SK-N-SH (cell line): ENCODE measurements around the gene TBC1D2B.

Experiments used
- CTCF ChIP-seq: fragments of 200-600 bp; sonication (generic); IDR thresholded peaks from 2 replicates; pipeline ENCODE4 v1.6.1; 2017; ENCODE audit warnings: antibody characterized with exemption, mild to moderate bottlenecking, moderate library complexity
- EP300 ChIP-seq, 2 experiments: IDR thresholded peaks; 2 replicates each; pipeline versions ENCODE4 v1.4.0 to v1.6.1; 2012; ENCODE audit warnings: borderline replicate concordance in 1 of 2, low read depth in 1 of 2, low read length in 1 of 2
- EZH2phosphoT487 ChIP-seq: fragments of 200-600 bp; sonication (generic); IDR thresholded peaks from 2 replicates; pipeline ENCODE4 v1.6.1; 2017; ENCODE audit warnings: low read depth, mixed run types, mild to moderate bottlenecking, antibody characterized with exemption, moderate library complexity, borderline replicate concordance
- FOXM1 ChIP-seq: IDR thresholded peaks from 2 replicates; pipeline ENCODE4 v1.4.0; 2012; ENCODE audit warnings: low read depth, mild to moderate bottlenecking
- JUND ChIP-seq: IDR thresholded peaks from 2 replicates; pipeline ENCODE4 v1.4.0; 2012
- RCOR1 ChIP-seq: fragments of 150-350 bp; IDR thresholded peaks from 2 replicates; pipeline ENCODE4 v1.6.1; 2017; ENCODE audit warnings: antibody characterized with exemption, low read length
- RFX5 ChIP-seq: IDR thresholded peaks from 2 replicates; pipeline ENCODE4 v1.6.1; 2012; ENCODE audit warnings: mild to moderate bottlenecking, improper control_type of control experiment, low read length
- TAF1 ChIP-seq: IDR thresholded peaks from 2 replicates; pipeline ENCODE4 v1.6.1; 2012; ENCODE audit warnings: low read depth, mild to moderate bottlenecking, low read length, moderate library complexity, borderline replicate concordance
- TF ChIP-seq, protein P1 (sequence below): IDR thresholded peaks from 2 replicates; pipeline ENCODE4 v1.4.0; 2012; ENCODE audit warnings: low read depth, borderline replicate concordance
- TF ChIP-seq, protein P2 (sequence below): IDR thresholded peaks from 2 replicates; pipeline ENCODE4 v1.4.0; 2012; ENCODE audit warnings: low read depth, borderline replicate concordance

DNA sequence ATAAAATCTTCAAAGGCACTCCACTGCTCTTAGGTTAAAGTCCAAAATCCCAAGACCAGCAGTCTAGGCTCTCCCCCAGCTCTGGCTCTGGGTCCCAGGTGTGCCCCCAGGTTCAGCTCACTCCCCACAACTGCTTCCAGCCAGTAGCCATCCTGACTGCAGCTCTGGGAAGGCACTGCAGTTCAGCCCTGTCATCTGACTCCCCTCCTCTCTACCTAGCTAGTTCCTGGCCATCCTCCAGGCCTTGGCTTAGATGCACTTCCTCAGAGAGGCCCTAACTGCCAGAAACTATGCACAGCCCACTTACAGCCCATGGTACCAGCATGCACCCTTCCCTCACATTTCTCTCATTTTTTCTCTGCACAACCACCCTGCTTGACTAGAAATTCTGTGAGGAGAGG, 25.5 kb downstream of the TBC1D2B start:
- TF ChIP-seq, protein P1, sequence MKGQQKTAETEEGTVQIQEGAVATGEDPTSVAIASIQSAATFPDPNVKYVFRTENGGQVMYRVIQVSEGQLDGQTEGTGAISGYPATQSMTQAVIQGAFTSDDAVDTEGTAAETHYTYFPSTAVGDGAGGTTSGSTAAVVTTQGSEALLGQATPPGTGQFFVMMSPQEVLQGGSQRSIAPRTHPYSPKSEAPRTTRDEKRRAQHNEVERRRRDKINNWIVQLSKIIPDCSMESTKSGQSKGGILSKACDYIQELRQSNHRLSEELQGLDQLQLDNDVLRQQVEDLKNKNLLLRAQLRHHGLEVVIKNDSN = no peak
- no peak for TF ChIP-seq EP300 (IDR thresholded peaks at IDR 0.05; ENCODE audit: borderline replicate concordance in 1 of 2, low read depth in 1 of 2, low read length in 1 of 2)
- no peak for TF ChIP-seq EZH2phosphoT487
- TF ChIP-seq RCOR1 = no peak
- TF ChIP-seq CTCF = no peak
- TF ChIP-seq, protein P2, sequence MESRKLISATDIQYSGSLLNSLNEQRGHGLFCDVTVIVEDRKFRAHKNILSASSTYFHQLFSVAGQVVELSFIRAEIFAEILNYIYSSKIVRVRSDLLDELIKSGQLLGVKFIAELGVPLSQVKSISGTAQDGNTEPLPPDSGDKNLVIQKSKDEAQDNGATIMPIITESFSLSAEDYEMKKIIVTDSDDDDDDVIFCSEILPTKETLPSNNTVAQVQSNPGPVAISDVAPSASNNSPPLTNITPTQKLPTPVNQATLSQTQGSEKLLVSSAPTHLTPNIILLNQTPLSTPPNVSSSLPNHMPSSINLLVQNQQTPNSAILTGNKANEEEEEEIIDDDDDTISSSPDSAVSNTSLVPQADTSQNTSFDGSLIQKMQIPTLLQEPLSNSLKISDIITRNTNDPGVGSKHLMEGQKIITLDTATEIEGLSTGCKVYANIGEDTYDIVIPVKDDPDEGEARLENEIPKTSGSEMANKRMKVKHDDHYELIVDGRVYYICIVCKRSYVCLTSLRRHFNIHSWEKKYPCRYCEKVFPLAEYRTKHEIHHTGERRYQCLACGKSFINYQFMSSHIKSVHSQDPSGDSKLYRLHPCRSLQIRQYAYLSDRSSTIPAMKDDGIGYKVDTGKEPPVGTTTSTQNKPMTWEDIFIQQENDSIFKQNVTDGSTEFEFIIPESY = no peak
- TF ChIP-seq FOXM1 = no peak
- TF ChIP-seq TAF1 = no peak
- no peak for TF ChIP-seq RFX5
- no peak for TF ChIP-seq JUND
